Hepatocyte (in vitro differentiated cells): ENCODE results near the gene ZNF358. TPM values are rescaled to one million over a fixed set of nuclear protein-coding genes. Genes with fewer than 3 reads are reported as not detected.
A peak's percentile ranks its signal among the peaks of the same experiment; 100 is the strongest.

Source experiments
- DNase-seq: peaks from one replicate; pipeline ENCODE4 v3.0.0-alpha.2; 2016; ENCODE audit warnings: low spot score
- H2AFZ ChIP-seq: fragments of 200-600 bp; sonication (generic); 2 replicates; pipeline ENCODE4 v1.6.0; 2016; ENCODE audit warnings: antibody characterized with exemption, mild to moderate bottlenecking
- H3K27ac ChIP-seq: fragments of 200-600 bp; sonication (generic); 2 replicates; pipeline ENCODE4 v1.5.1; 2016; ENCODE audit warnings: mild to moderate bottlenecking
- H3K27me3 ChIP-seq: fragments of 200-600 bp; sonication (generic); 2 replicates; pipeline ENCODE4 v1.6.1; 2016
- H3K36me3 ChIP-seq: fragments of 200-600 bp; sonication (generic); replicated peaks from 2 replicates; pipeline ENCODE4 v1.5.1; 2016; ENCODE audit warnings: low read depth; ENCODE audit not compliant: insufficient read depth
- H3K4me1 ChIP-seq: fragments of 200-600 bp; sonication (generic); 2 replicates; pipeline ENCODE4 v1.5.1; 2016; ENCODE audit warnings: mild to moderate bottlenecking, moderate library complexity; ENCODE audit not compliant: insufficient read depth
- H3K4me2 ChIP-seq: fragments of 200-600 bp; sonication (generic); 2 replicates; pipeline ENCODE4 v1.6.0; 2016
- H3K4me3 ChIP-seq: fragments of 200-600 bp; sonication (generic); 2 replicates; pipeline ENCODE4 v1.5.1; 2016; ENCODE audit warnings: mild to moderate bottlenecking
- H3K79me2 ChIP-seq: fragments of 200-600 bp; sonication (generic); 2 replicates; pipeline ENCODE4 v1.6.0; 2017; ENCODE audit warnings: mild to moderate bottlenecking
- H3K9me2 ChIP-seq: fragments of 200-600 bp; sonication (generic); replicated peaks from 2 replicates; pipeline ENCODE4 v1.6.0; 2017; ENCODE audit warnings: mild to moderate bottlenecking; ENCODE audit not compliant: insufficient read depth
- H3K9me3 ChIP-seq: fragments of 200-600 bp; sonication (generic); 2 replicates; pipeline ENCODE4 v1.5.1; 2016; ENCODE audit warnings: low read depth, mild to moderate bottlenecking
- H4K20me1 ChIP-seq: fragments of 200-600 bp; sonication (generic); 2 replicates; pipeline ENCODE4 v1.6.0; 2016; ENCODE audit warnings: mild to moderate bottlenecking; ENCODE audit not compliant: insufficient read depth, poor library complexity, severe bottlenecking
- EZH2 ChIP-seq: fragments of 200-600 bp; sonication (generic); IDR thresholded peaks from 2 replicates; pipeline ENCODE4 v1.6.1; 2016; ENCODE audit warnings: antibody characterized with exemption, mild to moderate bottlenecking, borderline replicate concordance
- EZH2phosphoT487 ChIP-seq: fragments of 200-600 bp; sonication (generic); IDR thresholded peaks from one replicate; pipeline ENCODE4 v1.6.1; 2018; ENCODE audit warnings: antibody characterized with exemption, mild to moderate bottlenecking, low read depth, moderate library complexity; ENCODE audit not compliant: unreplicated experiment, severe bottlenecking
- WGBS: methylation state at CpG from one replicate; pipeline ENCODE4 v1.1.6; 2016; ENCODE audit warnings: low lambda C conversion rate; ENCODE audit errors: missing lambda C conversion rate; 5-methylcytosine and 5-hydroxymethylcytosine counted together
- polyA plus RNA-seq: library from polyadenylated mRNA; unstranded; fragments of >200 nt; fragmentation: Nextera tagmentation; extraction: Ambion mirVana; gene quantifications from 2 replicates; pipeline ENCODE4 v1.2.1, GENCODE V29; 2016
- total RNA-seq: library from RNA; depleted of rRNA; stranded (reverse); fragments of >200 nt; gene quantifications from 2 replicates; pipeline ENCODE4 v1.2.3, GENCODE V29; 2014
- TF ChIP-seq, protein P1 (sequence below): fragments of 200-600 bp; sonication (generic); IDR thresholded peaks from 2 replicates; pipeline ENCODE4 v1.5.1; 2016; ENCODE audit warnings: antibody characterized with exemption, mild to moderate bottlenecking; ENCODE audit not compliant: poor library complexity

ZNF358 gene
- total and polyA plus RNA-seq, 2 experiments from 2014 or later, result 37.8 to 39.9 TPM

DNA sequence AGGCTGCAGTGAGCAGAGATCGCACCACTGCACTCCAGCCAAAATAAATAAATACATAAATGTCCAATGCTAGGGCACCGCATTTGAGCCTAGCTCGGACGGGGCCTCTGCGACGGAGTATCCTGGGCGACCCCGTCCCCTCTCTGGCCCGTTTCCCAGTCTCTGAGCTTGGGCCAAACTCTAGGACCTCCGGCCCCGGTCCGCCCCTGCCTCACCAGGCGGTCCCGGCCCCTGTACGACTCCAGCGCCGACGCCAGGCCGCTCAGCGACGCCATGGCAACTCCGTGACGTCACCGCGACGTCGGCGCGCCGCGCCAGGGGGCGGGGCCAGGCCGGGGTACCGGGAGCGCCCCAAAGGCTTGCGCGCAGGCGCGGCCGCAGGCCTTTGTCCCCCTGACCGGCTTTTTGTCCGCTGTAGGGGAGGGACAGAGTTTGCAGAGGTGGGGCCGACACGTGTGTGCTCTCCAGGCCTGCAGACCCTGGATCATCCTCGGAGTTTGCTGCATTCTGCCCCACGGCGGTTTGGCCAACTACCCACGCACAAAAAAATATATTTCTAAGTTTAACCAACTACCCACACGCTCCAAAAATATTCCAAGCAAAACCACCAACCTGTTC lies 27.1 kb upstream of the ZNF358 start, which contains the start of gene PEX11G:
Gene PEX11G, minus strand, starts transcription at position 300 of the 618 bp plus-strand sequence. Its CDS starts 25 bp downstream, at position 275.
- H3K4me2 ChIP-seq, result peak within 1 kb of the TSS; percentile 79
- H3K79me2 ChIP-seq, result no peaks in the 10 kb centered on the region
- no peaks in the 10 kb centered on the region for H3K27me3 ChIP-seq
- peak within 1 kb of the TSS; percentile 35 for H3K4me3 ChIP-seq
- no peaks in the 10 kb centered on the region for H3K36me3 ChIP-seq
- H3K9me3 ChIP-seq, result no peaks in the 10 kb centered on the region
- no peaks in the 10 kb centered on the region for H4K20me1 ChIP-seq
- 3% methylated on average over 47 of the region's 49 CpGs for WGBS
- no peaks in the 10 kb centered on the region for H3K9me2 ChIP-seq
- H3K4me1 ChIP-seq, result peaks cover 8% of the 10 kb centered on the region
- DNase-seq, result peak; percentile 96
- H3K27ac ChIP-seq, result peak within 1 kb of the TSS; percentile 90
- H2AFZ ChIP-seq, result peak within 1 kb of the TSS; percentile 66
- TF ChIP-seq EZH2phosphoT487, result no peak
- TF ChIP-seq, protein P1, sequence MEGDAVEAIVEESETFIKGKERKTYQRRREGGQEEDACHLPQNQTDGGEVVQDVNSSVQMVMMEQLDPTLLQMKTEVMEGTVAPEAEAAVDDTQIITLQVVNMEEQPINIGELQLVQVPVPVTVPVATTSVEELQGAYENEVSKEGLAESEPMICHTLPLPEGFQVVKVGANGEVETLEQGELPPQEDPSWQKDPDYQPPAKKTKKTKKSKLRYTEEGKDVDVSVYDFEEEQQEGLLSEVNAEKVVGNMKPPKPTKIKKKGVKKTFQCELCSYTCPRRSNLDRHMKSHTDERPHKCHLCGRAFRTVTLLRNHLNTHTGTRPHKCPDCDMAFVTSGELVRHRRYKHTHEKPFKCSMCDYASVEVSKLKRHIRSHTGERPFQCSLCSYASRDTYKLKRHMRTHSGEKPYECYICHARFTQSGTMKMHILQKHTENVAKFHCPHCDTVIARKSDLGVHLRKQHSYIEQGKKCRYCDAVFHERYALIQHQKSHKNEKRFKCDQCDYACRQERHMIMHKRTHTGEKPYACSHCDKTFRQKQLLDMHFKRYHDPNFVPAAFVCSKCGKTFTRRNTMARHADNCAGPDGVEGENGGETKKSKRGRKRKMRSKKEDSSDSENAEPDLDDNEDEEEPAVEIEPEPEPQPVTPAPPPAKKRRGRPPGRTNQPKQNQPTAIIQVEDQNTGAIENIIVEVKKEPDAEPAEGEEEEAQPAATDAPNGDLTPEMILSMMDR, result no peak
- no peak for TF ChIP-seq EZH2

DNA sequence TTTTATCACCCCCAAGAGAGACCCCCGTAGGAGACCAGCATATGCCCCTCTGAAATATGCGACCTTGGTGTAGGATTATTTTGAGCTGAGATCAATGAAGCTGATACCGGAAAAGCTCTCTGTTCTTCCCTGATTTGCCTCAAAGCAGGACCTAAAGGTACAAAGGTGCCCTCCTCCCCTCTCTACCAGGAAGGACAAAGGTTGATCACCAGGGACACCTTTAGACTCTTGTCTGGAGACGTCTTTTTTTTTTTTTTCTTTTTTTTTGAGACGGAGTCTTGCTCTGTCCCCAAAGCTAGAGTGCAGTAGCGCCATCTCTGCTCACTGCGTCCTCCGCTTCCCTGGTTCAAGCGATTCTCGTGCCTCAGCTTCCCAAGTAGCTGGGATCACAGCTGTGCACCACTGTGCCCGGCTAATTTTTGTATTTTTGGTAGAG lies 26.3 kb upstream of the ZNF358 start:
- peak overlapping the region; percentile 66 for H2AFZ ChIP-seq
- no peaks in the 10 kb centered on the region for H3K9me2 ChIP-seq
- H3K4me3 ChIP-seq, result no peak overlapping the region
- peaks cover 8% of the 10 kb centered on the region for H3K4me1 ChIP-seq
- H3K27me3 ChIP-seq, result no peaks in the 10 kb centered on the region
- TF ChIP-seq, protein P1, result no peak
- TF ChIP-seq EZH2phosphoT487 (no peak), EZH2 (no peak)
- no peaks in the 10 kb centered on the region for H4K20me1 ChIP-seq
- peak; percentile 60 for DNase-seq
- H3K36me3 ChIP-seq, result no peaks in the 10 kb centered on the region
- WGBS, result 69% methylated on average over 11 of the region's 11 CpGs
- H3K79me2 ChIP-seq, result no peaks in the 10 kb centered on the region
- peak overlapping the region; percentile 79 for H3K4me2 ChIP-seq
- no peaks in the 10 kb centered on the region for H3K9me3 ChIP-seq
- H3K27ac ChIP-seq, result peak overlapping the region; percentile 90

DNA sequence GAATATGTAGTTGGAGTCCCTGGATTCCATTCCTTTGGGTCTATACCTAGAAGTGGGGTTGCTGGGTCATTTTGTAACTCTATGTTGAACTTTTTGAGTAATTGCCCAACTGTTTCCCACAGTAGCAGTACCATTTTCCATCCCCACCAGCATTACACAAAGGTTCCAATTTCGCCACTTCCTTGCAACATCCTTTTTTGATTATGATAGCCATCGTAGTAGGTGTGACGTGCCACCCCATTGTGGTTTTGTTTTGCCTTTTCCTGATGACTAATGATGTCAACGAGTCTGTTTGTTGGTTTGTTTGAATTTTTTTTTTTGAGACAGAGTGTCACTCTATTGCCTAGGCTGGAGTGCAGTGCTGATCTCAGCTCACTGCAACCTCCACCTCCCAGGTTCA lies 23.8 kb upstream of the ZNF358 start:
- Histone ChIP-seq H3K27me3 (no peaks in the 10 kb centered on the region), H3K9me3 (no peaks in the 10 kb centered on the region), H3K4me1 (peaks cover 8% of the 10 kb centered on the region), H4K20me1 (no peaks in the 10 kb centered on the region), H3K36me3 (no peaks in the 10 kb centered on the region), H2AFZ (no peak overlapping the region), H3K27ac (no peak overlapping the region), H3K9me2 (no peaks in the 10 kb centered on the region), H3K79me2 (no peaks in the 10 kb centered on the region), H3K4me3 (no peak overlapping the region), H3K4me2 (no peak overlapping the region)
- TF ChIP-seq, protein P1, result no peak
- no peak for TF ChIP-seq EZH2
- no peak for TF ChIP-seq EZH2phosphoT487
- DNase-seq, result no peak
- 84% methylated on average over 4 of the region's 4 CpGs for WGBS
